OCI-LY1 (cell line): Measurements from ENCODE around the gene RFPL2.

Source experiments
- CTCF ChIP-seq: fragments of 200-600 bp; sonication (generic), shearing (Covaris generic); IDR thresholded peaks from 2 replicates; pipeline ENCODE4 v1.5.1; 2017; ENCODE audit warnings: mild to moderate bottlenecking, antibody characterized with exemption, low read length, moderate library complexity, mixed read lengths
- EZH2 ChIP-seq: fragments of 200-600 bp; sonication (generic), shearing (Covaris generic); IDR thresholded peaks from 2 replicates; pipeline ENCODE4 v1.8.0; 2017; ENCODE audit warnings: borderline replicate concordance, mixed run types, mild to moderate bottlenecking, antibody characterized with exemption, low read length, moderate library complexity, mixed read lengths

- TF ChIP-seq CTCF: no peak
- no peak for TF ChIP-seq EZH2
These were observed 41.3 kb upstream of the RFPL2 start for GRCh38 chr22:32246166-32246565.
